IPS-20b (cell line): ENCODE data around the gene NENF.

Experiments used
- H3K27ac ChIP-seq: one replicate; pipeline ENCODE4 v1.5.1; 2013; ENCODE audit warnings: low read length
- H3K27me3 ChIP-seq: 2 replicates; pipeline ENCODE4 v1.6.1; 2013; ENCODE audit warnings: mild to moderate bottlenecking, low read length, inconsistent platforms; ENCODE audit not compliant: insufficient read depth
- H3K36me3 ChIP-seq: 2 replicates; pipeline ENCODE4 v1.6.1; 2013; ENCODE audit warnings: low read depth, mild to moderate bottlenecking, inconsistent platforms, low read length, moderate library complexity; ENCODE audit not compliant: insufficient read depth
- H3K4me1 ChIP-seq: 2 replicates; pipeline ENCODE4 v1.6.1; 2013; ENCODE audit warnings: mild to moderate bottlenecking, control low read depth, inconsistent platforms, low read length, moderate library complexity; ENCODE audit not compliant: insufficient read depth
- H3K4me3 ChIP-seq: 2 replicates; pipeline ENCODE4 v1.5.1; 2013; ENCODE audit warnings: mild to moderate bottlenecking, low read length, inconsistent platforms
- H3K9ac ChIP-seq: 2 replicates; pipeline ENCODE4 v1.6.1; 2013; ENCODE audit warnings: low read depth, mild to moderate bottlenecking, inconsistent platforms, low read length, moderate library complexity
- H3K9me3 ChIP-seq: 2 replicates; pipeline ENCODE4 v1.6.1; 2013; ENCODE audit warnings: mild to moderate bottlenecking, low read depth, low read length, inconsistent platforms; ENCODE audit not compliant: insufficient read depth

NENF gene

GRCh38 chr1:212452323-212453155 lies 19.8 kb downstream of the NENF start:
- Histone ChIP-seq H3K9ac (no peak overlapping the region), H3K27me3 (no peaks in the 10 kb centered on the region), H3K9me3 (no peaks in the 10 kb centered on the region), H3K27ac (no peak overlapping the region), H3K4me1 (no peaks in the 10 kb centered on the region), H3K36me3 (no peaks in the 10 kb centered on the region), H3K4me3 (no peak overlapping the region)

- Histone ChIP-seq H3K27me3 (no peaks in the 10 kb centered on the region), H3K9ac (no peak overlapping the region), H3K4me3 (no peak overlapping the region), H3K4me1 (no peaks in the 10 kb centered on the region), H3K27ac (no peak overlapping the region), H3K36me3 (no peaks in the 10 kb centered on the region), H3K9me3 (no peaks in the 10 kb centered on the region)
These were observed 20.6 kb downstream of the NENF start for GRCh38 chr1:212453156-212453857.

- Histone ChIP-seq H3K9ac (no peak overlapping the region), H3K9me3 (no peaks in the 10 kb centered on the region), H3K27me3 (no peaks in the 10 kb centered on the region), H3K4me1 (no peaks in the 10 kb centered on the region), H3K27ac (no peak overlapping the region), H3K36me3 (no peaks in the 10 kb centered on the region), H3K4me3 (no peak overlapping the region)
These were observed 22.0 kb downstream of the NENF start for GRCh38 chr1:212454741-212455140.

DNA sequence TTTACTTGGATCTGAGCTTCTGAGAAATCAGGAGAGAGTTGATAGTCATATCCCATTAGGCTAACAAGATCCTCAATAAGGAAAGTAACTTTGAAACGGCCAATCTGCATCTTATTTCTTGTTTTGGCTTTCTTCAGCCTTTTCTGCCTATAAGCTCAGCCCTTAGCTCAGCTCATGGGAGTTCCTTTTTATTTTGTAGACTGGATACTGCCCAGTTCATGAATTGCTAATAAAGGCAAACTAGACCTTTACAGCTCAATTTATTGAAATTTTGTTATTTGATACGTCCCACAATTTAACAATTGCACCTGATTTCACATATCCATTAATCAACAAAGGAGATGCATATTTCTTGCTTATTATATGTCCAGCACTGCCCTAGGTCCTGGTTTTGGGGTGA lies 22.7 kb downstream of the NENF start:
- Histone ChIP-seq H3K27me3 (no peaks in the 10 kb centered on the region), H3K36me3 (no peaks in the 10 kb centered on the region), H3K4me3 (no peak overlapping the region), H3K9ac (no peak overlapping the region), H3K27ac (no peak overlapping the region), H3K9me3 (no peaks in the 10 kb centered on the region), H3K4me1 (no peaks in the 10 kb centered on the region)

DNA sequence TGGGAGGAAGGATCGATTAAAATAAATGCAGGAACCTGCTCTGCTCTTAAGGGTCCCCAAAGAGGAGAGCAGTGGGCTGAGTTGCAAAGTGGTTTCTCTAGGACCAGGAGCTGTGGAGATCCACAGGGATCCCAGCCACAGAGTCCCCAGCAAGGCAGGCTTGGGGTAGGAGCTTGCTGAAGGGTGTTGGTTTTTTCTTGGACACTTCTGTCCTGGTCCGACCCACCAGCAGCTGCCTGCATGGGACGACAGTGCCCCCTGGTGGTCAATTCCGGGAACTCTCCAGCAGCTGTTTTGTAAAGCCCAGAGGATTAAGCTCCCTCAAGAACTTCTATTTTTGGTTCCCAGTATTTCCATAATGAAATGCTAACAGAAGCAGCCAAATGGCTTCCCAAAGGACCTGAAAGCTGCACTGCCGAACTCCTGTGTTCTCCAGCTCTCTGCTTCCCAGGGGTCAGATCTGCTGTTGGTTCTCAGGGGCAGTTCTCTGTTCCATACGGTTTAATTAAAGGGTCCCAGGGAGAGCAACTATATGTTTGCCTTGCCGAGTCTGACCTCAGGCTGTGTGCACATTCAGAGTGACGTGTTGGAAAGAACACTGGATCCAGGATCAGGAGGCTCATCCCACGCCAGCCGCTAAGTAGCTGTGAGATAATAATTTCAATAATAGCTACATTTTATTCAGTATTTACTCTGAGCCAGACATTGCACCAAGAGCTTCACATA lies 23.2 kb downstream of the NENF start:
- H3K4me3 ChIP-seq: no peak overlapping the region
- no peaks in the 10 kb centered on the region for H3K27me3 ChIP-seq
- H3K9me3 ChIP-seq: no peaks in the 10 kb centered on the region
- no peak overlapping the region for H3K9ac ChIP-seq
- no peaks in the 10 kb centered on the region for H3K36me3 ChIP-seq
- H3K27ac ChIP-seq: no peak overlapping the region
- no peaks in the 10 kb centered on the region for H3K4me1 ChIP-seq

DNA sequence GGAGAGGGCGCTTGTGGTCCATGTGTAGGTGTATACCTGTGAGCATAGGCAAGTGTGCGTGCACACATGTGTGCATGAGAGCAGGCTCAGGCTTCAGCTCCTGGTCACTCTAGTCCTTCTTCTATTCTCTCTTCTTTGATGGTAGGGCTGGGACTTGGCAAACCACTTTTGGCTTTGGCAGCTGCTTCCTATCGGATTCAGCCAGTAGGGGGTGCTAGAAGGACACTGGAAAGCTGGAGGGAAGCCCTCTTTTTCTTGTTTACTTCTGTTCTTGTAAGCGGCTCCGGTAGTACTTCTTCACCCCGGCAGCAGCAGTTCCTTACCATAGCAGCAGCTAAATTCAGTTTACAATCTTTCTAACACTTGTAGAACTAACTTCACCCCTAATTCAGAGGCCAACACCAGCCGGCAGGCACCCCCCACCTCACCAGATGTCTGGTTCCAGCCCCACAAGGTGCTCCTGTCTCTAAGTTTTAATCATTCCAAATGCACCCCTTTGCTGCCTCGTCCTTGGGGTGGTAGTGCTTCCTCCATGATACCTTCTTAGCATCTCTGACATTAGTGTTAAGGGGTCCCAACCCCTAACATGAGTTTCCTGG lies 25.1 kb downstream of the NENF start:
- Histone ChIP-seq H3K27me3 (no peaks in the 10 kb centered on the region), H3K9me3 (no peaks in the 10 kb centered on the region), H3K4me3 (no peak overlapping the region), H3K4me1 (peaks cover 9% of the 10 kb centered on the region; the same call in 1 of the 2 replicates), H3K27ac (no peak overlapping the region), H3K36me3 (no peaks in the 10 kb centered on the region), H3K9ac (no peak overlapping the region)

GRCh38 chr1:212458817-212459216 lies 26.1 kb downstream of the NENF start:
- Histone ChIP-seq H3K4me3 (no peak overlapping the region), H3K27me3 (no peaks in the 10 kb centered on the region), H3K4me1 (peaks cover 9% of the 10 kb centered on the region; the same call in 1 of the 2 replicates), H3K36me3 (no peaks in the 10 kb centered on the region), H3K9ac (no peak overlapping the region), H3K27ac (no peak overlapping the region), H3K9me3 (no peaks in the 10 kb centered on the region)

- no peaks in the 10 kb centered on the region for H3K9me3 ChIP-seq
- no peaks in the 10 kb centered on the region for H3K36me3 ChIP-seq
- H3K27ac ChIP-seq: no peak overlapping the region
- no peak overlapping the region for H3K9ac ChIP-seq
- H3K27me3 ChIP-seq: no peaks in the 10 kb centered on the region
- peaks cover 9% of the 10 kb centered on the region; the same call in 1 of the 2 replicates for H3K4me1 ChIP-seq
- H3K4me3 ChIP-seq: no peak overlapping the region
These were observed 26.9 kb downstream of the NENF start for GRCh38 chr1:212459656-212460055.

DNA sequence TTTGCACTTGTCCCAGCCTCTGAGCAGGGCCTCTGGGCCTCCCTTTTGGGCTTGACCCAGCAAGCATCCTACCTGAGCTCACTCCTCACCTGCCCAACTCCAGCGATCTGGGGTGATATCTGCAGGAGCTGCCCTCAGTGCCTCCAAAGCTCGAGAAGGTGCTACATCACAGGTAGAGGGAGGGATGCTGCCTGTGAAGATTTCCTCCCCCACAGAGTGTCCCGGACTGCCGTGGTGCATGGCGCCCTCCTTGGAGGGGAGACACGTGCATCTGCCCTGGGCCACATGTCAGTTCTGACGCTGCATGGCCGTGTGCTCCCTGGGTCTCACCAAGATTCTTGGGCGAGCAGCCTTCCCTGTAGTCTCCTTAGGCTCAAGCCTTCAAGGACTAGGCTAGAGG lies 27.7 kb downstream of the NENF start:
- Histone ChIP-seq H3K4me3 (no peak overlapping the region), H3K4me1 (peaks cover 9% of the 10 kb centered on the region; the same call in 1 of the 2 replicates), H3K9ac (no peak overlapping the region), H3K27ac (no peak overlapping the region), H3K27me3 (no peaks in the 10 kb centered on the region), H3K9me3 (no peaks in the 10 kb centered on the region), H3K36me3 (no peaks in the 10 kb centered on the region)

GRCh38 chr1:212461916-212462660 lies 29.4 kb downstream of the NENF start:
- Histone ChIP-seq H3K4me1 (peaks cover 9% of the 10 kb centered on the region; the same call in 1 of the 2 replicates), H3K4me3 (no peak overlapping the region), H3K9ac (no peak overlapping the region), H3K27me3 (no peaks in the 10 kb centered on the region), H3K27ac (no peak overlapping the region), H3K36me3 (no peaks in the 10 kb centered on the region), H3K9me3 (no peaks in the 10 kb centered on the region)
